Fibroblast of pulmonary artery (primary cell): Measurements from ENCODE around the gene PEX11G.

Source experiments
- DNase-seq: peaks from one replicate; pipeline ENCODE4 v3.0.0-alpha.2; 2010; ENCODE audit warnings: low read depth
- H3K4me3 ChIP-seq: replicated peaks from 2 replicates; pipeline ENCODE4 v1.5.1; 2011; ENCODE audit warnings: low read depth, mild to moderate bottlenecking, control low read depth, low read length, moderate library complexity
- TF ChIP-seq, protein P1 (sequence below): IDR thresholded peaks from 2 replicates; pipeline ENCODE4 v1.5.1; 2011; ENCODE audit warnings: mild to moderate bottlenecking, control low read depth, low read length, inconsistent platforms; ENCODE audit errors: missing control alignments

Gene PEX11G

GRCh38 chr19:7471696-7472615, 16.9 kb downstream of the PEX11G start:
- DNase-seq: no peak
- H3K4me3 ChIP-seq: no peak overlapping the region
- TF ChIP-seq, protein P1, sequence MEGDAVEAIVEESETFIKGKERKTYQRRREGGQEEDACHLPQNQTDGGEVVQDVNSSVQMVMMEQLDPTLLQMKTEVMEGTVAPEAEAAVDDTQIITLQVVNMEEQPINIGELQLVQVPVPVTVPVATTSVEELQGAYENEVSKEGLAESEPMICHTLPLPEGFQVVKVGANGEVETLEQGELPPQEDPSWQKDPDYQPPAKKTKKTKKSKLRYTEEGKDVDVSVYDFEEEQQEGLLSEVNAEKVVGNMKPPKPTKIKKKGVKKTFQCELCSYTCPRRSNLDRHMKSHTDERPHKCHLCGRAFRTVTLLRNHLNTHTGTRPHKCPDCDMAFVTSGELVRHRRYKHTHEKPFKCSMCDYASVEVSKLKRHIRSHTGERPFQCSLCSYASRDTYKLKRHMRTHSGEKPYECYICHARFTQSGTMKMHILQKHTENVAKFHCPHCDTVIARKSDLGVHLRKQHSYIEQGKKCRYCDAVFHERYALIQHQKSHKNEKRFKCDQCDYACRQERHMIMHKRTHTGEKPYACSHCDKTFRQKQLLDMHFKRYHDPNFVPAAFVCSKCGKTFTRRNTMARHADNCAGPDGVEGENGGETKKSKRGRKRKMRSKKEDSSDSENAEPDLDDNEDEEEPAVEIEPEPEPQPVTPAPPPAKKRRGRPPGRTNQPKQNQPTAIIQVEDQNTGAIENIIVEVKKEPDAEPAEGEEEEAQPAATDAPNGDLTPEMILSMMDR: no peak

GRCh38 chr19:7470540-7471305, 18.1 kb downstream of the PEX11G start:
- DNase-seq: no peak
- no peak overlapping the region for H3K4me3 ChIP-seq
- TF ChIP-seq, protein P1: no peak

DNA sequence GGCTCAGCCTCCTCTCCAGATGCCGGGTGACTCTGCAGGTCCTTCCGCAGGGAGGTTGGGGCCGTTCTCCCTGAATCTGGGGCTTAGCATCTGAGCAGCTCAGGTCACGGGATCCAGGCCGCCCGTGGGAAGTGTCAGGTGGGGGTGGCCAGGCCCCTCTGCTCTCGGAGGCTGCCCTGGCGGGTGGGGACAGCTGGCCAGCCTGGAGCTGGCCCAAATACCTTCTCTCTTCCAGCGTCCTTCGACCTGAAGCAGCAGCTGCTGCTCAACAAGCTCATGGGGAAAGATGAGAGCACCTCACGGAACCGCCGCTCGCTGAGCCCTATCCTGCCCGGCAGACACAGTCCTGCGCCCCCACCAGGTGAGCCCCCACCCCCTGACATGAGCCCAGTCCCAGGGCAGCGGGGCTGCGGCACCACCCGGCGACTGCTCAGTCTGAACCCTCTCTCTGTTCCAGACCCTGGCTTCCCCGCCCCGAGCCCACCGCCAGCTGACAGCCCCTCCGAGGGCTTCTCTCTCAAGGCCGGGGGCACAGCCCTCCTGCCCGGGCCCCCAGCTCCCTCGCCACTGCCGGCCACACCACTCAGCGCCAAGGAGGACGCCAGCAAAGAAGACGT, 19.1 kb downstream of the PEX11G start:
- DNase-seq: no peak
- no peak overlapping the region for H3K4me3 ChIP-seq
- TF ChIP-seq, protein P1: no peak

DNA sequence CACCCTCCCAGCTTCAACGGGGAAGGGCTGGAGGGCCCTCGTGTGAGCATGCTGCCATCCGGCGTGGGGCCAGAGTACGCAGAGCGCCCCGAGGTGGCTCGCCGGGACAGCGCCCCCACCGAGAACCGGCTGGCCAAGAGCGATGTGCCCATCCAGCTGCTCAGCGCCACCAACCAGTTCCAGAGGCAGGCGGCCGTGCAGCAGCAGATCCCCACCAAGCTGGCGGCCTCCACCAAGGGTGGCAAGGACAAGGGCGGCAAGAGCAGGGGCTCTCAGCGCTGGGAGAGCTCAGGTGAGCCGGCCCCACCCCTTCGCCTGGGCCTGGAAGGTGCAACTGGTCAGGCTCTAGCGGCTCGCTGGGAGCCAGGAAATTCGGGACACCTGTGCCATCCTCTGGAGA, 20.0 kb downstream of the PEX11G start:
- TF ChIP-seq, protein P1: no peak
- no peak for DNase-seq
- H3K4me3 ChIP-seq: no peak overlapping the region

DNA sequence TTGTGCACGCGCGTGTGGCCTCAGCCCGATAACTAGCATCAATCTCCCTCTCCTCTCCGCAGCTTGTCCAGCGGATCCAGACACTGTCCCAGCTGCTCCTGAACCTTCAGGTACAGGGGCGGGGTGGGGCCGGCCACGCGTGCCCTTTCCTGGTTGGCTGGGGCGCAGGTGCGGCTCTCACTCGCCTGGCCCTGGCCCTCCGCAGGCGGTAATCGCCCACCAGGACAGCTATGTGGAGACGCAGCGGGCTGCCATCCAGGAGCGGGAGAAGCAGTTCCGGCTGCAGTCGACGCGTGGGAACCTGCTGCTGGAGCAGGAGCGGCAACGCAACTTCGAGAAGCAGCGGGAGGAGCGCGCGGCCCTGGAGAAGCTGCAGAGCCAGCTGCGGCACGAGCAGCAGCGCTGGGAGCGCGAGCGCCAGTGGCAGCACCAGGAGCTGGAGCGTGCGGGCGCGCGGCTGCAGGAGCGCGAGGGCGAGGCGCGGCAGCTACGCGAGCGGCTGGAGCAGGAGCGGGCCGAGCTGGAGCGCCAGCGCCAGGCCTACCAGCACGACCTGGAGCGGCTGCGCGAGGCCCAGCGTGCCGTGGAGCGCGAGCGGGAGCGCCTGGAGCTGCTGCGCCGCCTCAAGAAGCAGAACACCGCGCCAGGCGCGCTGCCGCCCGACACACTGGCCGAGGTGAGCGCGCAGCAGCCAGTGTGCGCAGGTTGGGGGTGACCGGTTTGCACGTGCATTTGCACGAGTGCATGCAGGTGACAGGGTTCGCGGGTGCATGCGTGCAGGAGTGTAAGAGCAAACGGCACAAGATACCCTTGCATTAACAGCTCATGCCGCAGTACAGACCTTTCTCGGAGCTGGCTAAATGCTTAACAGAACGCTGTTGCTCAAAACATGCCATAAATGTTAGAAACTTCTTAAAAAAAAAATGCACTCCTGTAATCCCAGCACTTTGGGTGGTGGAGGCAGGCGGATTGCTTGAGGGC, 21.5 kb downstream of the PEX11G start:
- no peak overlapping the region for H3K4me3 ChIP-seq
- TF ChIP-seq, protein P1: no peak
- no peak for DNase-seq

- H3K4me3 ChIP-seq: no peak overlapping the region
- TF ChIP-seq, protein P1: no peak
- DNase-seq: no peak
Observed at GRCh38 chr19:7463575-7463974, 25.3 kb downstream of the PEX11G start.
